AG04450 (cell line): ENCODE measurements around the gene FCAMR. TPM values are rescaled to one million over a fixed set of nuclear protein-coding genes. Genes with fewer than 3 reads are reported as not detected.

Experiments
- CTCF ChIA-PET: fragments of 300-600, 350-600 bp; formaldehyde crosslinking; extraction: SDS; loops from one replicate; lab custom pipeline; 2022; ENCODE audit warnings: antibody characterized with exemption, inconsistent platforms; lab: Charles Lee
- POLR2A ChIA-PET: fragments of 350-600 bp; formaldehyde crosslinking; extraction: SDS; loops from one replicate; lab custom pipeline; 2021; ENCODE audit warnings: antibody characterized with exemption, inconsistent platforms; lab: Yijun Ruan, JAX
- DNase-seq: peaks from one replicate; pipeline ENCODE4 v3.0.0-alpha.2; 2011; ENCODE audit warnings: low read depth, low spot score
- H3K27ac ChIP-seq: one replicate; pipeline ENCODE4 v1.5.1; 2012; ENCODE audit warnings: low read depth, low read length, control low read depth
- H3K27me3 ChIP-seq: one replicate; pipeline ENCODE4 v1.6.0; 2012; ENCODE audit warnings: low read length; ENCODE audit not compliant: control insufficient read depth, insufficient read depth
- H3K4me3 ChIP-seq: 2 replicates; pipeline ENCODE4 v1.5.1; 2011; ENCODE audit warnings: mild to moderate bottlenecking, low read depth, low read length, control low read depth
- H3K9me3 ChIP-seq: 2 replicates; pipeline ENCODE4 v1.5.1; 2012; ENCODE audit warnings: low read length; ENCODE audit not compliant: control insufficient read depth, insufficient read depth
- CTCF ChIP-seq: IDR thresholded peaks from 2 replicates; pipeline ENCODE4 v1.5.1; 2011; ENCODE audit warnings: low read depth, low read length, control low read depth, inconsistent platforms
- polyA plus RNA-seq: library from polyadenylated mRNA; depleted of rRNA; stranded (reverse); fragments of >200 nt; gene quantifications from 2 replicates; pipeline ENCODE4 v1.2.3, GENCODE V29; 2011

The FCAMR gene
- polyA plus RNA-seq, 1 experiment = not detected

- Histone ChIP-seq H3K27me3 (peaks cover 23% of the 10 kb centered on the region), H3K27ac (no peak overlapping the region), H3K9me3 (no peaks in the 10 kb centered on the region), H3K4me3 (no peak overlapping the region)
- no peak for TF ChIP-seq CTCF
- POLR2A ChIA-PET = no interaction called here
- CTCF ChIA-PET = no interaction called here
- DNase-seq = no peak
Observed at GRCh38 chr1:206971029-206971655, 882 bp upstream of the FCAMR start.

- no peak for DNase-seq
- H3K9me3 ChIP-seq = no peaks in the 10 kb centered on the region
- H3K27ac ChIP-seq = no peak overlapping the region
- H3K4me3 ChIP-seq = no peak overlapping the region
- no peak for TF ChIP-seq CTCF
- H3K27me3 ChIP-seq = peaks cover 20% of the 10 kb centered on the region
- CTCF ChIA-PET = interaction anchor here (1.2 kb wide), 1 partner anchor 13 kb away, joined by 3 read pairs; no protein-coding TSS in a partner anchor
- POLR2A ChIA-PET = no interaction called here
Observed at GRCh38 chr1:206969090-206969489, 1.2 kb downstream of the FCAMR start.

GRCh38 chr1:206967096-206967849, 3.0 kb downstream of the FCAMR start:
- no peak for DNase-seq
- CTCF ChIA-PET = interaction anchor here (0.6 to 1.0 kb wide), 3 partner anchors 15 to 465 kb away, joined by 3 read pairs; no protein-coding TSS in a partner anchor
- TF ChIP-seq CTCF = no peak
- peaks cover 18% of the 10 kb centered on the region for H3K27me3 ChIP-seq
- POLR2A ChIA-PET = no interaction called here
- no peaks in the 10 kb centered on the region for H3K9me3 ChIP-seq
- H3K4me3 ChIP-seq = no peak overlapping the region
- no peak overlapping the region for H3K27ac ChIP-seq

- DNase-seq = no peak
- CTCF ChIA-PET = interaction anchor here (0.6 to 1.3 kb wide), 2 partner anchors 13 to 240 kb away, joined by 3 read pairs; no protein-coding TSS in a partner anchor
- Histone ChIP-seq H3K27ac (no peak overlapping the region), H3K9me3 (no peaks in the 10 kb centered on the region), H3K27me3 (peaks cover 10% of the 10 kb centered on the region), H3K4me3 (no peak overlapping the region)
- POLR2A ChIA-PET = no interaction called here
- no peak for TF ChIP-seq CTCF
Observed at GRCh38 chr1:206965781-206966180, 4.5 kb downstream of the FCAMR start.

- peaks cover 17% of the 10 kb centered on the region for H3K27me3 ChIP-seq
- no peak for TF ChIP-seq CTCF
- H3K9me3 ChIP-seq = no peaks in the 10 kb centered on the region
- POLR2A ChIA-PET = no interaction called here
- DNase-seq = no peak
- no peak overlapping the region for H3K4me3 ChIP-seq
- CTCF ChIA-PET = interaction anchor here (0.8 kb wide), 1 partner anchor 237 kb away, joined by 3 read pairs; no protein-coding TSS in a partner anchor
- no peak overlapping the region for H3K27ac ChIP-seq
Observed at GRCh38 chr1:206963740-206964139, 6.5 kb downstream of the FCAMR start.
